NB4 (cell line): ENCODE data around the gene CRYAB.

Experiments
- DNase-seq: peaks from one replicate; pipeline ENCODE4 v3.0.0; 2010; ENCODE audit warnings: low read depth
- H3K4me3 ChIP-seq: one replicate; pipeline ENCODE4 v1.5.1; 2011; ENCODE audit warnings: mild to moderate bottlenecking, low read depth, low read length, moderate library complexity
- CTCF ChIP-seq: IDR thresholded peaks from one replicate; pipeline ENCODE4 v1.5.1; 2012; ENCODE audit warnings: low read depth, low read length
- MYC ChIP-seq: IDR thresholded peaks from 2 replicates; pipeline ENCODE4 v1.6.1; 2011; ENCODE audit warnings: low read depth, low read length
- POLR2A ChIP-seq: IDR thresholded peaks from 2 replicates; pipeline ENCODE4 v1.6.1; 2011; ENCODE audit warnings: mild to moderate bottlenecking; ENCODE audit not compliant: insufficient read length; ENCODE audit errors: extremely low read depth
- TF ChIP-seq, protein P1 (sequence below): IDR thresholded peaks from 2 replicates; pipeline ENCODE4 v1.6.1; 2011; ENCODE audit warnings: low read depth, low read length

Gene CRYAB

GRCh38 chr11:111922803-111923202, 11.2 kb upstream of the CRYAB start:
- no peak for DNase-seq
- TF ChIP-seq MYC, result no peak
- TF ChIP-seq POLR2A, result no peak
- TF ChIP-seq, protein P1, sequence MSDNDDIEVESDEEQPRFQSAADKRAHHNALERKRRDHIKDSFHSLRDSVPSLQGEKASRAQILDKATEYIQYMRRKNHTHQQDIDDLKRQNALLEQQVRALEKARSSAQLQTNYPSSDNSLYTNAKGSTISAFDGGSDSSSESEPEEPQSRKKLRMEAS, result no peak
- TF ChIP-seq CTCF, result no peak
- H3K4me3 ChIP-seq, result no peak overlapping the region

DNA sequence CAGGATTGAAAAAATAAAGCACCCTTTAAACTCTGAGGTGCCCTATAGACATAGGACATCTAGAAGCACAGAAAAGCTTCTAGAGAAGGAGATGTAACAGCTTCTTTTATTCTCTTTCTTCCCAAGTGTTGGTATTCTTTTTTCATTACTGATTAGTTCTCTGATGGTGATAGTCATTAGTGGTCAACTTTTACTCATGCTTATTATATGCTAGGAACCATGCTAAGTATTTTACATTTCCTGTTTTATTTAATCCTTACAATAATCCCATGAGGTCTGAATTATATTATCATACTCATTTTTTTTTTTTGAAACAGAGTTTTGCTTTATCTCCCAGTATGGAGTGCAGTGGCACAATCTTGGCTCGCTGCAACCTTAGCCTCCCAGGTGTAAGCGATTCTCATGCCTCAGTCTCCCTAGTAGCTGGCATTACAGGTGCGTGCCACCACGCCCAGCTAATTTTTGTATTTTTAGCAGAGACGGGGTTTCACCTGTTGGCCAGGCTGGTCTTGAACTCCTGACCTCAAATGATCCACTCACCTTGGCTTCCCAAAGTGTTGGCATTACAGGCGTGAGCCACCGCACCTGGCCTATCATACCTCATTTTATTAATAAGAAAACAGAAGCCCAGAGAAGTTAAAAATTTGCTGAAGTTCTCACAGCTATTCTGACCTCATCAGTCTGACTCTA, 10.1 kb upstream of the CRYAB start:
- no peak overlapping the region for H3K4me3 ChIP-seq
- TF ChIP-seq POLR2A, result no peak
- TF ChIP-seq, protein P1, result no peak
- no peak for TF ChIP-seq MYC
- DNase-seq, result no peak

GRCh38 chr11:111920908-111921307, 9.3 kb upstream of the CRYAB start:
- DNase-seq, result no peak
- H3K4me3 ChIP-seq, result no peak overlapping the region
- TF ChIP-seq MYC (no peak), POLR2A (no peak), CTCF (no peak)
- TF ChIP-seq, protein P1, result no peak

DNA sequence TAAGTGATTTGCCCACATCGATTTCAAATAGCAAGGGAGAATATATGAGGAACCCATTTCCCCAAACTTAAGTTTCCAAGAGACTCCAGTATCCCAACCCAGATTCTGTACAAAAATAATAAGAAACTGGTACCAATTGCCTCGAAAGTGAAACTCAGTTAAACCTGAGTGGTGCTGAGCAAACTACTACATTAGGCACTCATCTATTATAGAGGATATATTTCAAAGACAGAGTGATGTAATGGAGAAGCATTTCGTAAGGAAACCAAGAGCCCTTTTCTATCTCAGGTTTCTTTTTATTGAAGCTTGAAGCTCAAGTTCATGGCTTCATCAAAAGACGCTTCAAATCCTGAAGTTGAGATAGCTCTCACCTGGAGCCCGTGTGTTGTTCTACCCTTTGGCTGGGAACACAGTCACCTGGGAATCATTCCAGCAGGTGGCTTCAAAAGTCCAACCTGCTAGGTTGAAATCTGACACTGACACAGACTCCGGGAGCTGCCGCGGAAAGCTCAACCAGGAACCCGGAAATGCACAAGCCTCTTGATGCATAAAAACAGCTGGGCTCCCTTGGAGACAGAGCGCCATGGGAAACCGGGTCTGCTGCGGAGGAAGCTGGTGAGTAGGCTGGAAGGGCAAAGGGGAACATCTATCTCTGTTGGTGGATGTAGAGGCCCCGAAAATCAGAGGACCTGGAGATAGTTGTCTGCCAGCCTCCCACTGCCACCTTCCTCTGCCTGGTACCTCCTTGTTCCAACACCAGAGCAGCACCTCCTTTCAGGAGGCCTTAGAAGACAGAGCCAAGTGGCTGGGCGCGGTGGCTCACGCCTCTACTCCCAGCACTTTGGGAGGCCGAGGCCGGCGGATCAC, 7.1 kb upstream of the CRYAB start, which contains the start of gene C11orf52:
TSS of gene C11orf52 (plus strand) at position 524 of the 867 bp plus-strand sequence. CDS start at position 584, 60 bp downstream.
- H3K4me3 ChIP-seq, result no peak within 1 kb of the TSS
- TF ChIP-seq CTCF (no peak), POLR2A (no peak), MYC (no peak)
- TF ChIP-seq, protein P1, result no peak
- DNase-seq, result no peak

DNA sequence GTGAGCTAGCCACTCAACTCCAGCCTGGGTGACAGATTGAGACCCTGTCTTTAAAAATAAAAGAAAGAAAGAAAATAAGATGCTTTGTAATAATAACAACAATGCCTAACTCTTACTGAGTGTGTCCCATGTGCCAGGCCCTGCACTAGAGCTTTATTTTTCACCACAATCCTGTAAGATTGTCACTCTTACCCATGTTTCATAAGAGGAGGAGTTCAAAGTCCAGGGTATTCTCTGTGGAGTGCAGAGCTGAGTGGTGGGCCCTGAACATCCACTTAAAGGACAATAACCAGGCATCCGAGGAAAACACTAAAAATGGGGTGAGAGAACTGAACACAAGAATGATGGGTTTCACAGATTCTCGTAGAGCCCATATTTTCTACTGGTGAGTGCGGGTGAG, 6.2 kb upstream of the CRYAB start:
- TF ChIP-seq MYC (no peak), CTCF (no peak), POLR2A (no peak)
- TF ChIP-seq, protein P1, result no peak
- H3K4me3 ChIP-seq, result no peak overlapping the region
- DNase-seq, result no peak

DNA sequence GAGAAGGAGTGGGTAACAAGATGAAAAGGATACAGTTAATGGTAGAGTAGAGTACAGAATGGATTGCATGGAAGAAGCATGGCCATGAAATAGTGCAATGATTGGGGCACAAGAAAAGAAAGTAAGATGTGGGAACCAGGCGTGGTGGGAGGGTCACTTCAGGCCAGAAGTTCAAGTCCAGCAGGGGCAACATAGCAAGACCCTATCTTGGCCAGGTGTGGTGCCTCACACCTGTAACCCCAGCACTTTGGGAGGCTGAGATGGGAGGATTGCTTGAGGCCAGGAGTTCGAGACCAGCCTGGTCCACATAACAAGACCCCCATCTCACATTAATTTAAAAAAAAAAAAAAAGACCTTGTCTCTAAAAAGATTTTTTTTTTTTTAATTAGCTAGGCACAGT, 5.7 kb upstream of the CRYAB start:
- H3K4me3 ChIP-seq, result no peak overlapping the region
- TF ChIP-seq CTCF, result no peak
- TF ChIP-seq MYC, result no peak
- TF ChIP-seq, protein P1, result no peak
- TF ChIP-seq POLR2A, result no peak
- no peak for DNase-seq
